HepG2 (cell line): ENCODE results near the gene CD58. TPM values are rescaled to one million over a fixed set of nuclear protein-coding genes. Genes with fewer than 3 reads are reported as not detected.
A peak's percentile ranks its signal among the peaks of the same experiment; 100 is the strongest.

ENCODE experiments used
- BCLAF1 ChIP-seq: fragments of 450-650 bp; IDR thresholded peaks from 2 replicates; pipeline ENCODE4 v1.6.1; 2017; ENCODE audit warnings: mild to moderate bottlenecking
- ERF ChIP-seq: IDR thresholded peaks from 2 replicates; pipeline ENCODE4 v1.6.1; 2018; ENCODE audit warnings: missing biosample characterization, missing genetic modification reagents
- FOXP4 ChIP-seq: sonication (generic); formaldehyde crosslinking; IDR thresholded peaks from 2 replicates; pipeline ENCODE4 v1.4.0; 2020; ENCODE audit warnings: missing genetic modification reagents
- GATAD2A ChIP-seq: IDR thresholded peaks from 2 replicates; pipeline ENCODE4 v1.6.1; 2016
- HNF1A ChIP-seq, 2 experiments: sonication (generic) in 1 of 2; formaldehyde crosslinking in 1 of 2; IDR thresholded peaks; 2 replicates each; pipeline versions ENCODE4 v1.4.0 to v1.6.1; 2016 to 2020; ENCODE audit warnings: borderline replicate concordance in 1 of 2, low read depth in 1 of 2, mild to moderate bottlenecking in 1 of 2, missing genetic modification reagents in 1 of 2
- MAF1 ChIP-seq: sonication (generic); formaldehyde crosslinking; IDR thresholded peaks from 2 replicates; pipeline ENCODE4 v1.5.0; 2020; ENCODE audit warnings: missing genetic modification reagents, borderline replicate concordance
- SIN3B ChIP-seq: fragments of 150-350 bp; IDR thresholded peaks from 2 replicates; pipeline ENCODE4 v1.6.1; 2014; ENCODE audit warnings: low read length
- SMARCC2 ChIP-seq: fragments of 450-650 bp; IDR thresholded peaks from 2 replicates; pipeline ENCODE4 v1.6.1; 2017; ENCODE audit warnings: antibody characterized with exemption, mild to moderate bottlenecking
- THAP9 ChIP-seq: sonication (generic); formaldehyde crosslinking; IDR thresholded peaks from 2 replicates; pipeline ENCODE4; 2020; ENCODE audit warnings: missing genetic modification reagents, mild to moderate bottlenecking, borderline replicate concordance
- ZNF101 ChIP-seq: sonication (generic); formaldehyde crosslinking; IDR thresholded peaks from 2 replicates; pipeline ENCODE4 v1.4.0; 2020; ENCODE audit warnings: mild to moderate bottlenecking, low read depth, missing genetic modification reagents, borderline replicate concordance
- ZNF597 ChIP-seq: sonication (generic); formaldehyde crosslinking; IDR thresholded peaks from 2 replicates; pipeline ENCODE4 v1.5.0; 2020; ENCODE audit warnings: missing genetic modification reagents
- ZNF704 ChIP-seq: sonication (generic); formaldehyde crosslinking; IDR thresholded peaks from 2 replicates; pipeline ENCODE4 v1.8.1; 2023; ENCODE audit warnings: mild to moderate bottlenecking, inconsistent platforms, moderate library complexity, missing genetic modification reagents, borderline replicate concordance
- ZNF850 ChIP-seq: sonication (generic); formaldehyde crosslinking; conservative IDR thresholded peaks from 2 replicates; pipeline ENCODE4 v1.9.0; 2021; ENCODE audit warnings: mild to moderate bottlenecking, missing genetic modification reagents
- polyA plus RNA-seq, 8 experiments: library from polyadenylated mRNA; depleted of rRNA in 3 of 8; stranded (reverse) in 7 of 8; unstranded in 1 of 8; fragments of >200 nt; fragmentation: Illumina TruSeq in 4 of 8; extraction: Trizol in 4 of 8; gene quantifications; 2 replicates each; pipeline versions ENCODE4 v1.2.1 to v1.2.3, GENCODE V29; 2011 to 2016; ENCODE audit warnings: low read depth in 4 of 8, missing spikeins in 1 of 8, mixed read lengths in 1 of 8; ENCODE audit not compliant: insufficient read depth in 1 of 8
- total RNA-seq, 5 experiments: library from RNA; depleted of rRNA; stranded (reverse); fragments of >200 nt; fragmentation: Illumina TruSeq; extraction: Trizol; gene quantifications; 2 replicates each; pipeline ENCODE4 v1.2.3, GENCODE V29; 2016; ENCODE audit warnings: low read depth in 1 of 5

The CD58 gene
- total and polyA plus RNA-seq, 2 of the 13 experiments (the other 11 are each of a cell fraction or from before 2014, with no cell fraction given), result 9.4 to 13.5 TPM

GRCh38 chr1:116489231-116489697, 81.6 kb downstream of the CD58 start (continued):
- no peak for TF ChIP-seq THAP9
- TF ChIP-seq HNF1A (IDR thresholded peaks at IDR 0.05; ENCODE audit: low read depth), result peak; percentile 37; the same call in 1 of the 2 replicates
- peak; percentile 79; the same call in 1 of the 2 replicates for TF ChIP-seq HNF1A (CRISPR knock-in tag; IDR thresholded peaks at IDR 0.05; ENCODE audit: borderline replicate concordance)
- no peak for TF ChIP-seq BCLAF1
- peak; percentile 90; the same call in 1 of the 2 replicates for TF ChIP-seq ERF (CRISPR knock-in tag)
- no peak for TF ChIP-seq ZNF101 (CRISPR knock-in tag)
- no peak for TF ChIP-seq ZNF597
- TF ChIP-seq SMARCC2, result no peak
- peak; percentile 98 for TF ChIP-seq GATAD2A (CRISPR knock-in tag)
- no peak for TF ChIP-seq SIN3B
- TF ChIP-seq FOXP4, result peak; percentile 69
- no peak for TF ChIP-seq MAF1 (CRISPR knock-in tag)
- no peak for TF ChIP-seq ZNF704 (CRISPR knock-in tag)
- no peak for TF ChIP-seq ZNF850 (CRISPR knock-in tag)
